ENCODE measurements around the gene ISX. TPM values are rescaled to one million over a fixed set of nuclear protein-coding genes. Genes with fewer than 3 reads are reported as not detected.
"Not testable (repeated sequence)": the region's sequence is repeated elsewhere in the genome, so short reads cannot be mapped to it uniquely, and the experiment has no call there.

Gene ISX
- total RNA-seq, 1 donor from 2014 or later: not detected

DNA sequence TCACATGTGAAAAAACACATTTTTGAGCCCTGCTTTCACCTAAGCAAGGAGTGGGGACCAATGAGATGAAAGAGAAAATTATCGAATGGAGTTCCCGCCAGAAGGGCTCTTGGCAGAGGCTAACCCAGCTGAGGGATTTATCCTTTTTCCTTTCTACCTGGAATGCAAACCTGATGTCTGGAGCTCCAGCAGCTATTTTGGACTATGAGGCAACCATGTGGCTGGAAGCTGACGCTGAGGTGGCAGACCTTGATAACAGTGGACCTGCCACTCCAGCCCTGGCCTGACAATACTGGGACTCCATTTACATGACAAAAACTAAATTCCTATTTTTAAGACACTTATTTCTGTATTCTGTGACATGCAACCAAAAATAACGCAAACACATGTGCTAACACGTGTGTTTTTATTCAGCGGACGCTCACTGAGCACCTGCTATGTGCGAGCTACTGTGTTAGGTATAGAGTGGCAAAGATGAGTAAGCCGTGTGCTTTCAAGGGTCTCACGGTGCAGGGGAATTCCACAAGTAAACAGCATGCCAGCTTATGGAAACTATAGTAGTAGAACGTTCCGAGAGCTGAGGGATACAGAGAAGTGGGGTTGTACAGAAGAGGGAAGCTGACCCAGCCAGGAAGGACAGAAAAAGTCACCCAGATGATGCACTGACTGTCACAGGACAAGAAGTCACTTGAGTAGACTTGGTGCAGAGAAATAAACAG, 19.1 kb upstream of the ISX start:
- DNase-seq: no peak
- no peak for ATAC-seq (ENCODE audit: poor library complexity)
- intact Hi-C loops (cut with DNase I): no loop called here

DNA sequence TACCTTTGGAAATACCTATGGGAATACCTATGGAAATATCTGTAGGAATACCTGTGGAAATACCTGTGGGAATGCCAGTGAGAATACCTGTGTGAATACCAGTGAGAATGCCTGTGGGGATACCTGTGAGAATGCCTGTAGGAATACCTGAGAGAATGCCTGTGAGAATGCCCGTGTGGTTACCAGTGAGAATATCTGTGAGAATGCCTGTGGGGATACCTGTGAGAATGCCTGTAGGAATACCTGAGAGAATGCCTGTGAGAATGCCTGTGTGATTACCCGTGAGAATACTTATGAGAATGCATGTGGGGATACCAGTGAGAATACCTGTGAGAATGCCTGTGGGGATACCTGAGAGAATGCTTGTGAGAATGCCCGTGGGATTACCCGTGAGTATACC, 15.9 kb upstream of the ISX start:
- DNase-seq; intact Hi-C loops (cut with DNase I); ATAC-seq (ENCODE audit: poor library complexity): not testable (repeated sequence)

DNA sequence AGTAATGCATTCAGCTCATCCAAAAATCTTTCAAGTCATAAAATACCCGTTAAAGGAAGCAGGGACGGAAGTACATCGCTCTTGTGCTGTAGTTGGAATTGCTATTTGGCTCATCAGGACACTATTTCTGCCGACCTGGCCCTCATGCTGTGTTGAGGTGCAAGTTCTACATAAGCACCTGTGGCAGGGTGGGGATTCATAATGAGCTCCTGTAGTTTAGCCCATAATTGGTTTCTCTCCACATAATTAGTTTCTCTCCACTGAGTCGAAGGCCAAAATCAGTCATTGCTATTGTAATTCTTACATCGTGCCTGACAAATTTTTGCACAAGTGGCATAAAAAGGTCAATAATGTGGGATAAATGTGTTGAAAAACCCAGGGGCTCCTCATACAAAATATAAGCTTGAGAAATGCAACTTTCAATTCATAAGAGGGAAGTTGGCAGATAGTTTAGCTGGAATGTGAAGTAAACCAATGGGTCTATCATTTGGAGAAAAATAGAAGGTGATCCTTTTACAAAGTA, 14.9 kb upstream of the ISX start:
- ATAC-seq (ENCODE audit: poor library complexity) (no peak), DNase-seq (no peak)
- intact Hi-C loops (cut with DNase I): no loop called here

DNA sequence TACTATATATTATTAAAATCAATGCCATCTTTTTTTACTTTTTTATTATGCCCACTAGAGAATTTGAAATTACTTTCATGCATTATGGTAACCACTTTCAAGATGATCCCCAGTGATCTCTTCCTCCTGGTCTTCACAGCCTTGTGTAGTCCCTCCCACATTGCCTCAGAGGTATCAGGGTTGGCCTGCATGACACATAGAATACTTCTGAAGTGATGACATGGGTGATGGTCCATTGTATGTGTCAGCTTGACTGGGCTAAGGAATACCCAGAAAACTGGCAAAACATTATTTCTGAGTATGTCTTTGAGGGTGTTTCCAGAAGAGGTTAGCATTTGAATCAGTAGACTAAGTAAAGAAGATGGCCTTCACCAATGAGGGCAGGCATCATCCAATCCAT, 14.2 kb upstream of the ISX start:
- intact Hi-C loops (cut with DNase I): no loop called here
- no peak for ATAC-seq (ENCODE audit: poor library complexity)
- DNase-seq: no peak

DNA sequence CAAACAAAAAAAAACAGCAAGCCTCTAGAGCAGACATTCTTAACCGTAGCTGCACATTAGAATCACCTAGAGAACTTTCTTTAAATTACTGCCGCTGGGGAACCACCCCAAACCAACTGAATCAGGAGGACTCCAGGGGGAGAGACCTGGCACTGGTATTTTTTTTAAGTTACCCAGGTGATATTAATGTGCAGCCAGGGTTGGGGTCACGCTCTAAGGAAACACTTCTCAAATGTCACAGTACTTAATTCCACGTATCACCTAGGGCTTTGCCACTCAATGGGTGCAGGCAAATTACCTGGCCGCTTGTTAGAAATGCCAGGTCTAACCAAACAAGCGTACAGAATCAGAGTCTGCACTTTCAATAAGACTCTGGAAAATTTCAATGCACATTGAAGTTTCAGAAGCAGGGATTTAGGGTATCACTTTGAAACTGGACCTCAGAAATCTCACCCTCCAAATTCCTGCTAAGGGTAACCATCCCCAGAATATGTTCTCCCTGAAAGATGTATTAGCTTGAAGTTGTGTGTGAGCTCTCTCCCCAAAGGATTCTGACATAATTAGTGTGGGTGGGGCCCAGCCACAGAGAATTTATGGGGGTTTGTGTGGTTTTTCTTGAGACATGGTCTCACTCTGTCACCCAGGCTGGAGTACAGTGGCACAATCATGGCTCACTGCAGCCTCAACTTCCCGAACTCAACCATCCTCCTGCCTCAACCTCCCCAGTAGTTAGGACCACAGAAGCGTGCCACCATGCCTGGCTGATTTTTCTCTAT, 12.7 kb upstream of the ISX start:
- no peak for ATAC-seq (ENCODE audit: poor library complexity)
- intact Hi-C loops (cut with DNase I): no loop called here

DNA sequence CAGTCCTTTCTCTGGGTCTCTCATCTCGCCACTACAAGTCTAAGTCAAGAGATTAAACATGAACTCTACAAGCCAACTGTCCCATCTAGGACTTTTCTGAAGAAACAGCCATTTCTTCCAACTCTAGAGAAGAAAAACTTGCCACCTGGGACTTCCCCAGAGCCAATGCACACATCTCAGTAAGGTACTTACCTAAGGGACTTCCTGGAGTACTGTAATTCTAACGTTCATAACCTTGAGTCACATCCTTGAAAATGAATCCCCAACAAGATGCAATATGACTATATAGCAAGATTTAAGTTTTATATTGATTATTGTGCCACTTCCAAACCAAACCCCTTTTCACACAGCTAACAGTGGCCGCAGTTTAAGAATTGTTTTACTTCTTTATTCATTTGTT, 11.9 kb upstream of the ISX start:
- DNase-seq (no peak), ATAC-seq (ENCODE audit: poor library complexity) (no peak)
- intact Hi-C loops (cut with DNase I): no loop called here

More for the DNA sequence above, 12.7 kb upstream of the ISX start:
- DNase-seq: no peak

DNA sequence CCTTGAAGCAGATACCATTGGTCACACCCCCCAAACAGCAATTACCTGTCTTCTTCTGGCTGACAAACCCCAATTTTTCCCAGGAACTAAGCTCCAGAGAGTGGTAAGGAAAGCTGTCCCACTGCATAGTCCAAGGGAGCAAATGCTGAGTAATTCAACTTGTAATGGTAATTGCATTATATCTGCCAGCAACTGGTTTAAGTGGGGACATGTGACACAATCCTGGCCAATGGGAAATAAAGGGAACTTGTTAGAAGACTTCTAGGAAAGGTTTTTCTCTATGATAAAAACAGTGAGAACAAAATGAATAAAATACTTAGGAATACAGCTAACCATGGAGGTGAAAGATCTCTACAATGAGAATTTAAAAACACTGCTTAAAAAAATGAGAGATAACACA, 9.5 kb upstream of the ISX start:
- no peak for DNase-seq
- ATAC-seq (ENCODE audit: poor library complexity): no peak
- intact Hi-C loops (cut with DNase I): no loop called here

DNA sequence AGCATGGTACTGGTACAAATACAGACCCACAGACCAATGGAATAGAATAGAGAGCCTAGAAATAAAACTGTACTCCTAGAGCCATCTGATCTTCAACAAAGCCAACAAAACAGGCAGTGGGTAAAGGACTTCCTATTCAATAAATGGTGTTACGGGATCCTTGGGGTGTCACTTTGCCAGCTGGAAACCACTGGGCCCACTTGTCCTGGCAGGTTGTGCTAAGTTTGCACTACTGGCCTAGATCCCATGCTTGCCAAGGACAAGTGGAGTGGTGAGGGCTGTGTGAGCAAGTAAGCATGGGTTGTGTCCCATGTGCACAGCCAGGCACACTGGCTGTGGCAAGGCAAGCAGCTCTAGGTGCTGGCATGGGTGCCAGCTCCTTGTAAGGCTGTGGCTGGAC, 8.8 kb upstream of the ISX start:
- DNase-seq (no peak), ATAC-seq (ENCODE audit: poor library complexity) (no peak)
- intact Hi-C loops (cut with DNase I): no loop called here

DNA sequence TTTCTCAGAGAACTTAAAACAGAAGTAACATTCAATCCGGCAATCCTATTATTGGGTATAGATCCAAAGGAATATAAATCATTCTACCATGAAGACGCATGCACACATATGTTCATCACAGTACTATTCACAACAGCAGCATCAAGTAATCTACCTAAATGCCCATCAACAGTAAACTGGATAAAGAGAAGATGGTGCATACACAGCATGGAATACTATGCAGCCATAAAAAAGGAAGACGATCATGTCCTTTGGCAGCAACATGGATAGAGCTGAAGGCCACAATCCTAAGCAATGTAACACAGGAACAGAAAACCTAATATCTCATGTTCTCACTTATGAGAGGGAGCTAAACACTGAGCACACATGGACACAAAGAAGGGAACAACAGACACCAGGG, 6.3 kb upstream of the ISX start:
- ATAC-seq (ENCODE audit: poor library complexity): no peak
- DNase-seq: no peak
- intact Hi-C loops (cut with DNase I): no loop called here

DNA sequence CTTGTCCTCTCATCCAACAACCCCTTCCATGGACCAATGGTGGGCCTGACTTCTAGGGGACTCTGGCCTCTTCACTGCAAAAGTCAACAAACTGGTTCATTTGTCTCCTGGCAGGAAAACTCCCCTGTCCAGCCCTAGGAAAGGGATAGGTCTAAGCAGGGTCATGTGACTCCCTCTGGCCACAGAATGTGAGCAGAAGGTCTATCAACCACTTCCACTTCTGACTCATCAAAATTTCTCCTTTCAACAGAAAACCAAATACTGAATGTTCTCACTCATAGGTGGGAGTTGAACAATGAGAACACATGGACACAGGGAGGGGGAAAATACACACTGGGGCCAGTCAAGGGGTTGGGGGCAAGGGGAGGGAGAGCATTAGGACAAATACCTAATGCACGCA, 1.3 kb upstream of the ISX start:
- intact Hi-C loops (cut with DNase I): no loop called here
- ATAC-seq (ENCODE audit: poor library complexity) (no peak), DNase-seq (no peak)

DNA sequence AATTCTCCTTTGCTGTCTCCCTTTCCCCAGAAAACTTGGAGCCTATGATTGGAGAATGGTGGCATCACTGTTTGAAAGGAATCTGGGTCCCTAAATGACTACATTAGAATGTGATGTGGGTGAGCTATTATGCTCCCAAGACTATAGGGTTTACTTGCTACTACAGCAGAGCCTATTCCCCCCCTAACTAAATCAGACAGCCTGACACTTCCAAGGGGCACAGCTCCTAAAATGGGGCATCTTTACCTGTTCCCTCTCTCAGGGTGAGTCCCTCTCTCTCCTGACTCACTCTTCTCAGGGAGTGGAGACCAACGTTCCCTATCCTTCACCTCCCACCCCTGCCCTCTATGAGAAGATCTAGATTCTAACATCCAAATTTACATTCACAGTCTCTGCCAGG, 775 bp upstream of the ISX start:
- intact Hi-C loops (cut with DNase I): no loop called here
- ATAC-seq (ENCODE audit: poor library complexity): no peak
- DNase-seq: no peak

DNA sequence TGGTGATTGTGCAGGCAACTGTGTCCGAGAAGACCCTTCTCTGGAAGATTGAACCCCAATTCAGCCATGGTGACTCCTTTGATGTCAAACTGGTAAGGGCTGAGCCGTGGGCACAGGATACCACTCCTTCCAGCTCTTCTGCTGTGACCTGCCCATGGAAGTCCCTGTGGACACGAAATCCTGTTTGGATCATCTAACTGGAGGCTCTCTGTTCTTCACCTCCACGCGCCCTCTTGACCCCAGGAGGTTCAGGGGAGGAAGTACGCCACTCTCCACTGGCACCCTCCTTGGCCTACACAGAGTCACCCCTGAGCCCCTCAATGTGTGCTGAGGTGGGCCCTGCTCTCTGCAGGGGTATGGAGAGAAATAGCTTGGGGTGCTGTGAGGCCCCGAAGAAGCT, 810 bp downstream of the ISX start:
- DNase-seq (no peak), ATAC-seq (ENCODE audit: poor library complexity) (no peak)
- intact Hi-C loops (cut with DNase I): no loop called here

DNA sequence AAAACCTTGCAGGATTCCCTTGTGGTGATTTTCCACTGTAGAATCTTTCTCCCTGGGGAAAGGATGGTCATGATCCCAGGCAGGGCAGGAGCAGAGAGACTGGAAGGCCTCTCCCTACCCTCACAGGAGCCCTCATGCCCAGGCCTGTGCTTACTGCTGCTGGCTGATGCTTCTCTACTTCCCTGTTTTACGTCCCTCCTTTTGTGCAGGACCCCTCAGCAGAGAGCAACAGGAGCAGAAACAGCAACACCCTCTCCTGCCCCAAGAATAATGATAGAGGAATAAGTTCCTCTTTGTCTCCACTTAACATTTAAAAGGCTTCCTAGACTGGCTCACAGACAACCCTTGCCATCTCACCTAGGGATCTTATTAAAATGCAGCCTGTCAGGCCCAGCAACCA, 3.6 kb downstream of the ISX start:
- no peak for DNase-seq
- intact Hi-C loops (cut with DNase I): no loop called here
- no peak for ATAC-seq (ENCODE audit: poor library complexity)

DNA sequence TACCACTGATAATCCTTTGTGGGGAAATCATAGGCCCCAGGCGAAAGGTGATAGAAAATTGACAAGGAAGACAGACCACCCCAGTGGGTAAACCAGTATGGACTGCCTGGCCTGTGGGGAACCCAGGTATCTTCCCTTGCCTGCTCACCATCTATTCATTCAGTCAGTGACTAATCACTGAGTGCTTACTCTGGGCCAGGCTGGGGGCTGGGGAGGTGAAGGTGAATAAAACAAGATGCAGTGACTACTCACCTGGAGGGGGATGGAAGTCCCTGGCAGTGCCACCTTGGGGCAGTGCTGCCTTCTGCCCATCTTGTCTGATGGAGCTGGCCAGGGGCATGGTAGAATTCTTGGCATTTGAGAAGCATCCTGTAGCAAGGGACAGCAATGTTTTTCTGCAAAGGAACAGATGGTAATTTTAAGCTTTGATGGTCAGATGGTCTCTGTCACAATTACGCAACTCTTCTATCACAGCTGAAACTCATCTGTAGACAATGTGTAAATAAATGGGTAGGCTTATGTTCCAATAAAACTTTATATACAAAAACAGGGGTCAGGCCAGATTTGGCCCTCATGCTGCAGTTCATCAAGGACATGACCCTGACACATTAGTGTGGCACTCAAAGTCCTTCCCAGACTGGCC, 4.6 kb downstream of the ISX start:
- ATAC-seq (ENCODE audit: poor library complexity) (no peak), DNase-seq (no peak)
- intact Hi-C loops (cut with DNase I): no loop called here

DNA sequence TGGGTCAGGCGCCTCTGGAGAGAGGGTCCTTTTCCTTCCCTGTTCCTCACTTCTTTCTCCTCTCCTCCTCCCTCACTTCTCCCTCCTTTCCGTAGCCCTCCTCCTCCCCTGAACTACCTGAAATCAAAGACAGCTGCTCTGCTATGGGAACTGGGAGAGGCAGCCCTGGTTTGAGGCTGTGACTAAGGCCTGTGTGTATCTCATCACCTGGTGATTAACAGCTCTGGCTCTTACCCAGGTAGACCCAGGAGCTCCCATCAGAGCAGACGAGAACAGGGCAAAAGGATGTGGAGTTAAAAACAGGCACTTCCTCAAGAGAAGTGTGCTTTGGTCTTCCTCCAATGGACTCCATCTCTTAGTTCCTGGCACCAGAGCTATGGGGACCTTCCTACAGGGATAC, 5.8 kb downstream of the ISX start:
- intact Hi-C loops (cut with DNase I): no loop called here
- ATAC-seq (ENCODE audit: poor library complexity): no peak

DNA sequence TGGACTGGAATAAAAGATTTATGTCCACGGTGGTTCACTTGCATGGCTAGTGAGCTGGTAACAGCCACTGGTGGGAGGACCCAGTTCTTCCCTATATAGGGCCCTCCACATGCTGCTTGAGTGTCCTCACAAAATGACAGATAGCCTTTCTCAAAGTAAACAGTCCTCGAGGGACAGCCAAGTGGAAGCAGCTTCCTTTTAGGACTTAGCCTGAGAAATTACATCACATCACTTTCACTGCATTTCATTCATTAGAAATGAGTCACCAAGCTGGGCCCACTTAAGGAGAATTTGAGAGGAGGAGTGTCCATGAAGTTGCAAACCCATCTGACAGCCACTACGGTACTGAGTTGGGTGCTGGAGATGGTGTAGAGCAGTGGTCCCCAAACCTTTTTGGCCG, 7.0 kb downstream of the ISX start:
- ATAC-seq (ENCODE audit: poor library complexity) (no peak), DNase-seq (no peak)
- intact Hi-C loops (cut with DNase I): no loop called here

More for the DNA sequence above, 5.8 kb downstream of the ISX start:
- no peak for DNase-seq

DNA sequence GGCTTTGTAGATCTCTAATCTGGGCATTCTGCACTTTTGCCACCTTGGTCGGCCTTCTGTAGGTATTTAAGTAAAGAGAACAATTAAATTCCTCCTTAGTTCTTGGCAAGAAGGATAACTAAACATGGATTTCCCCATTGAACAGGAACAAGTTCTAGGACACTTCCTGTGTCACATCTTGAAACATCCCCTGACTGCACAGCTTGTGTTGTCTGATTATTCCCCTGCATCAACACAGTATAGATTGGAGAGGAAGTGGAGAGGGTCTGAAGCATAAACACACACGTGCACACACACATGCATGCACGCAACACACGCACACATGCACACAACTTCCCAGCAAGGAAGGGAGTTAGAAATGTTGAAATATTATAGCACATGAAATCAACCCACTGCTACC, 8.6 kb downstream of the ISX start:
- DNase-seq (no peak), ATAC-seq (ENCODE audit: poor library complexity) (no peak)
- intact Hi-C loops (cut with DNase I): no loop called here

DNA sequence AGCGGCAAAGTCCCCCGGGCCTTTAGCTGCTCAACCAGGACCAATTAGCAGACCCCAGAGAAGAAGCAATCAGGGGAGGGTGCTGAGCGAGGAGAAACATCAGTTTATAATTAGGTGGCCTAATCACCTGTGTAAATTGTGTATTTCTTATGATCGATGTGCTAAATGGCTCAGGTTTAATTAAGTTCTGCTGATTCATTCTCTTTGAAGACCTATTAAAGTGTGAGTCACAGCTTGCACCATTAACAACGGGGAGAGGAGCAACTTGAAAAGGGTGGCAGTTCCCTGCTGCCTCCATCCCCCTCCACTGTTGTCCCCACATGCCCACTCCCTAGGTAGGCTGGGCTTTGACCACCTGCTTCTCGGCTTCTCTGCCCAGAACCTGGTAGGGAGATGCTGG, 10.7 kb downstream of the ISX start:
- DNase-seq (no peak), ATAC-seq (ENCODE audit: poor library complexity) (no peak)
- intact Hi-C loops (cut with DNase I): no loop called here

DNA sequence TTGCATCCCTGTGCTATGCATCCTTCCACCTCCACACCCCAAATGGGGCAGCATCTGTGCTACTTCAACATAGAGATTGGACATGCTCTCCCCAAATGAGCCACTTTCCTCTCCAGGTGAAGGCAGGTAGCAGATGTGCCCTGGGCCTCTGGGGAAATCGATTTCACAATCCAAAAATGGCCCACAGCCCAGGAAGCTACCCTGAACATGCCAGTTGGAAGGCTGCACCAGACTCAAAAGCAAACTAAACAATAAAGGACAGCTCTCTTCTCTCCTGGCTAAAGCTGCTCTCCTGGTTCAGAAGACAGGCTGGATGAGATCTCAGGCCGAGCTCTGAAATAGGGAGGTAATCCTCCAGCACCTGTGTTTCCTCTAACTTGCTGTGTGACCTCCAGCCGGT, 19.7 kb downstream of the ISX start:
- ATAC-seq (ENCODE audit: poor library complexity) (no peak), DNase-seq (no peak)
- intact Hi-C loops (cut with DNase I): no loop called here

DNA sequence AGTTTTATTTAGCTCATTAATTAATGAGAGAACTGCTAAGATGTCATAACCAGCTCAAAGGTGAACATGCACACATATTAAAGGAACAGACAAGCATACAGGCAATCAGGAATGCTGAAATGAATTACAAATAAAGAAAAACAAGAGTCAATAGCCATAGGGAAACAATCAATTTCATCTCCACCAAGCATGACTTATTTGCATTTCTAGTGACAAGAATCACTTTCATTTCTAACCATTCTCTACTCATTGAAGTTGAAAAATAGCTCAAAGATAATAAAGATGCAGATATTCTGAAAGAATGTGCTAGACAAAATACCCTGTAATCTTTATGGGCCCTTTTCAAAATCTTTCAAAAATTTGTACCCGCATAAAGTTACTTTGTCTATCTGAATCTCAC, 23.2 kb downstream of the ISX start:
- ATAC-seq (ENCODE audit: poor library complexity) (no peak), DNase-seq (no peak)
- intact Hi-C loops (cut with DNase I): no loop called here
